ENCODE results near the gene SLC39A11.
A peak's percentile ranks its signal among the peaks of the same experiment; 100 is the strongest.
"Not testable (repeated sequence)": the region's sequence is repeated elsewhere in the genome, so short reads cannot be mapped to it uniquely, and the experiment has no call there.

The SLC39A11 gene

GRCh38 chr17:73007407-73007806 lies 85.1 kb downstream of the SLC39A11 start:
- no peak for DNase-seq (ENCODE audit: low spot score)

GRCh38 chr17:73005360-73005759 lies 87.1 kb downstream of the SLC39A11 start:
- DNase-seq (ENCODE audit: low spot score), result peak; percentile 37

- no peak for DNase-seq (ENCODE audit: low spot score)
Measured at GRCh38 chr17:73003487-73003886, 89.0 kb downstream of the SLC39A11 start.

GRCh38 chr17:73000832-73001231 lies 91.7 kb downstream of the SLC39A11 start:
- no peak for DNase-seq (ENCODE audit: low spot score)

- DNase-seq (ENCODE audit: low spot score), result not testable (repeated sequence)
Measured at GRCh38 chr17:72999474-72999873, 93.0 kb downstream of the SLC39A11 start.

- no peak for DNase-seq (ENCODE audit: low spot score)
Measured at GRCh38 chr17:72998343-72998742, 94.1 kb downstream of the SLC39A11 start.

- DNase-seq (ENCODE audit: low spot score), result no peak
Measured at GRCh38 chr17:72997559-72997958, 94.9 kb downstream of the SLC39A11 start.

- DNase-seq (ENCODE audit: low spot score), result peak; percentile 14
Measured at GRCh38 chr17:72996791-72997190, 95.7 kb downstream of the SLC39A11 start.

- peak; percentile 37 for DNase-seq (ENCODE audit: low spot score)
Measured at GRCh38 chr17:72995008-72995656, 97.4 kb downstream of the SLC39A11 start.

GRCh38 chr17:72992783-72993467 lies 99.6 kb downstream of the SLC39A11 start:
- not testable (repeated sequence) for DNase-seq (ENCODE audit: low spot score)

GRCh38 chr17:72991651-72992050 lies 100.8 kb downstream of the SLC39A11 start:
- DNase-seq (ENCODE audit: low spot score), result no peak

- no peak for DNase-seq (ENCODE audit: low spot score)
Measured at GRCh38 chr17:72989074-72989610, 103.3 kb downstream of the SLC39A11 start.

GRCh38 chr17:72988451-72988850 lies 104.0 kb downstream of the SLC39A11 start:
- no peak for DNase-seq (ENCODE audit: low spot score)

GRCh38 chr17:72987166-72987565 lies 105.3 kb downstream of the SLC39A11 start:
- DNase-seq (ENCODE audit: low spot score), result no peak

GRCh38 chr17:72985882-72986720 lies 106.4 kb downstream of the SLC39A11 start:
- no peak for DNase-seq (ENCODE audit: low spot score)

- DNase-seq (ENCODE audit: low spot score), result no peak
Measured at GRCh38 chr17:72984926-72985325, 107.6 kb downstream of the SLC39A11 start.

- no peak for DNase-seq (ENCODE audit: low spot score)
Measured at GRCh38 chr17:72984145-72984925, 108.2 kb downstream of the SLC39A11 start.

- DNase-seq (ENCODE audit: low spot score), result no peak
Measured at GRCh38 chr17:72982680-72983079, 109.8 kb downstream of the SLC39A11 start.

- DNase-seq (ENCODE audit: low spot score), result no peak
Measured at GRCh38 chr17:72978593-72979218, 113.8 kb downstream of the SLC39A11 start.

- no peak for DNase-seq (ENCODE audit: low spot score)
Measured at GRCh38 chr17:72977771-72978417, 114.6 kb downstream of the SLC39A11 start.
